ENCODE results near the gene NXNL1.

DNA sequence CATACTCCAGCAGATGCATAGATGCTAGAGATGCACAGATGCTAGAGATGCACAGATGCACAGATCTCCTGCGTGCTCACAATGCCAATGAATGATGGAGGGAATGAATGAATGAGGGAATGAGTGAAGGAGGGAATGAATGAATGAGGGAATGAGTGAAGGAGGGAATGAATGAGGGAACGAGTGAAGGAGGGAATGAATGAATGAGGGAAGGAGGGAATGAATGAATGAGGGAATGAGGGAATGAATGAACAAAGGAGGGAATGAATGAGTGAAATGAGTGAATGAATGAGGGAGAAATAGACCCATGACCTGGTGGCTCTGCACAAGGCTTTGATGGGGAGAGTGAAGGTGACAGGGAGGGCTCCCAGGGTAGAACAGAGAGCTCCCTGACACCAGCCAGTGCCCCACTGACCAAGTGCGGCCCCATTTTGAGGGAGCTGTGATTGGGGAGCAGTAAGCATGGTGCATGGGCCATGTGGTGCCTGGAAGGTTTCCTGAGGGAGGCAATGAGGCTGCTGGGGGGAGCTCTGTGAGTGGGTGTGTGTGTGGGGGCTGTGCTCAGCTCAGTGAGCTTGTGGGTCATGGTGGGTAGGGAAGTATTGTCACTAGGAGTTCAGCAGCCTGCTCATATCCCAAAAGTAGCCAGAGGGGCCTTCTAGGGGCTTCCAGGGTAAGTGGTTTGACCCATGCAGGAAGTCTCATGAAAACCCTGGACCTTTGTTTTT is 22.3 kb upstream of the NXNL1 start:
- TF ChIP-seq, protein P1, sequence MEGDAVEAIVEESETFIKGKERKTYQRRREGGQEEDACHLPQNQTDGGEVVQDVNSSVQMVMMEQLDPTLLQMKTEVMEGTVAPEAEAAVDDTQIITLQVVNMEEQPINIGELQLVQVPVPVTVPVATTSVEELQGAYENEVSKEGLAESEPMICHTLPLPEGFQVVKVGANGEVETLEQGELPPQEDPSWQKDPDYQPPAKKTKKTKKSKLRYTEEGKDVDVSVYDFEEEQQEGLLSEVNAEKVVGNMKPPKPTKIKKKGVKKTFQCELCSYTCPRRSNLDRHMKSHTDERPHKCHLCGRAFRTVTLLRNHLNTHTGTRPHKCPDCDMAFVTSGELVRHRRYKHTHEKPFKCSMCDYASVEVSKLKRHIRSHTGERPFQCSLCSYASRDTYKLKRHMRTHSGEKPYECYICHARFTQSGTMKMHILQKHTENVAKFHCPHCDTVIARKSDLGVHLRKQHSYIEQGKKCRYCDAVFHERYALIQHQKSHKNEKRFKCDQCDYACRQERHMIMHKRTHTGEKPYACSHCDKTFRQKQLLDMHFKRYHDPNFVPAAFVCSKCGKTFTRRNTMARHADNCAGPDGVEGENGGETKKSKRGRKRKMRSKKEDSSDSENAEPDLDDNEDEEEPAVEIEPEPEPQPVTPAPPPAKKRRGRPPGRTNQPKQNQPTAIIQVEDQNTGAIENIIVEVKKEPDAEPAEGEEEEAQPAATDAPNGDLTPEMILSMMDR (IDR thresholded peaks at IDR 0.05): no peak
- TF ChIP-seq, protein P2, sequence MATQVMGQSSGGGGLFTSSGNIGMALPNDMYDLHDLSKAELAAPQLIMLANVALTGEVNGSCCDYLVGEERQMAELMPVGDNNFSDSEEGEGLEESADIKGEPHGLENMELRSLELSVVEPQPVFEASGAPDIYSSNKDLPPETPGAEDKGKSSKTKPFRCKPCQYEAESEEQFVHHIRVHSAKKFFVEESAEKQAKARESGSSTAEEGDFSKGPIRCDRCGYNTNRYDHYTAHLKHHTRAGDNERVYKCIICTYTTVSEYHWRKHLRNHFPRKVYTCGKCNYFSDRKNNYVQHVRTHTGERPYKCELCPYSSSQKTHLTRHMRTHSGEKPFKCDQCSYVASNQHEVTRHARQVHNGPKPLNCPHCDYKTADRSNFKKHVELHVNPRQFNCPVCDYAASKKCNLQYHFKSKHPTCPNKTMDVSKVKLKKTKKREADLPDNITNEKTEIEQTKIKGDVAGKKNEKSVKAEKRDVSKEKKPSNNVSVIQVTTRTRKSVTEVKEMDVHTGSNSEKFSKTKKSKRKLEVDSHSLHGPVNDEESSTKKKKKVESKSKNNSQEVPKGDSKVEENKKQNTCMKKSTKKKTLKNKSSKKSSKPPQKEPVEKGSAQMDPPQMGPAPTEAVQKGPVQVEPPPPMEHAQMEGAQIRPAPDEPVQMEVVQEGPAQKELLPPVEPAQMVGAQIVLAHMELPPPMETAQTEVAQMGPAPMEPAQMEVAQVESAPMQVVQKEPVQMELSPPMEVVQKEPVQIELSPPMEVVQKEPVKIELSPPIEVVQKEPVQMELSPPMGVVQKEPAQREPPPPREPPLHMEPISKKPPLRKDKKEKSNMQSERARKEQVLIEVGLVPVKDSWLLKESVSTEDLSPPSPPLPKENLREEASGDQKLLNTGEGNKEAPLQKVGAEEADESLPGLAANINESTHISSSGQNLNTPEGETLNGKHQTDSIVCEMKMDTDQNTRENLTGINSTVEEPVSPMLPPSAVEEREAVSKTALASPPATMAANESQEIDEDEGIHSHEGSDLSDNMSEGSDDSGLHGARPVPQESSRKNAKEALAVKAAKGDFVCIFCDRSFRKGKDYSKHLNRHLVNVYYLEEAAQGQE (IDR thresholded peaks at IDR 0.05; ENCODE audit: insufficient read depth in 1 of 2, low read depth in 2 of 2, low read length in 1 of 2): no peak
- TF ChIP-seq POLR2AphosphoS5 (IDR thresholded peaks at IDR 0.05; ENCODE audit: low read depth, low read length) (no peak), SIN3A (IDR thresholded peaks at IDR 0.05; ENCODE audit: borderline replicate concordance, insufficient read depth, low read depth, low read length) (no peak)

Measured in Panc1 (cell line).